ENCODE results near the gene PPM1H. TPM values are rescaled to one million over a fixed set of nuclear protein-coding genes. Genes with fewer than 3 reads are reported as not detected.
"Not testable (repeated sequence)": the region's sequence is repeated elsewhere in the genome, so short reads cannot be mapped to it uniquely, and the experiment has no call there.

The PPM1H gene
- total and polyA plus RNA-seq, 10 of the 15 experiments (the other 5 are each of a cell fraction or from before 2014, with no cell fraction given) = 0.11 to 0.83 (median 0.49) TPM

GRCh38 chr12:62668782-62669181 is 266.2 kb downstream of the PPM1H start (continued):
- TF ChIP-seq SMAD5 (IDR thresholded peaks at IDR 0.05; ENCODE audit: low read depth) (no peak), CTCF (IDR thresholded peaks at IDR 0.05 in 2 of 3, conservative IDR thresholded peaks at IDR 0.05 in 1 of 3; ENCODE audit: control insufficient read depth in 2 of 3, extremely low read depth in 1 of 3, insufficient read depth in 1 of 3, low read depth in 3 of 3, low read length in 3 of 3) (no peak)

GRCh38 chr12:62664951-62665350 is 270.0 kb downstream of the PPM1H start:
- H3K27ac ChIP-seq (ENCODE audit: control insufficient read depth, insufficient read depth); in situ Hi-C loops (cut with MboI); DNase-seq (ENCODE audit: low read depth, low spot score); H3K9ac ChIP-seq (ENCODE audit: control insufficient read depth, insufficient read depth, low read length); RAD21 ChIA-PET (ENCODE audit: unreplicated experiment); H2AFZ ChIP-seq (ENCODE audit: control insufficient read depth, low read depth, low read length); H3K27me3 ChIP-seq (replicated peaks in 1 of 2; ENCODE audit: control insufficient read depth in 2 of 2, insufficient read depth in 2 of 2, low read length in 1 of 2); ATAC-seq; H3K4me2 ChIP-seq (ENCODE audit: control insufficient read depth, insufficient read depth); H3K4me1 ChIP-seq (ENCODE audit: control insufficient read depth, insufficient read depth, low read length); H4K20me1 ChIP-seq (ENCODE audit: control insufficient read depth, insufficient read depth); intact Hi-C loops (cut with micrococcal nuclease; ENCODE audit: unreplicated experiment); H3K79me2 ChIP-seq (ENCODE audit: control insufficient read depth, insufficient read depth, low read length); BruUV-seq (replicated peaks); FAIRE-seq; H3K9me3 ChIP-seq (replicated peaks; ENCODE audit: control insufficient read depth, insufficient read depth, low read length); H3K4me3 ChIP-seq; POLR2A ChIA-PET; H3K36me3 ChIP-seq (ENCODE audit: control insufficient read depth in 2 of 2, insufficient read depth in 2 of 2, low read length in 1 of 2): not testable (repeated sequence)
- ChIA-PET SMC1A (ENCODE audit: uncharacterized antibody, unreplicated experiment) (interaction anchor here (0.6 to 1.2 kb wide), 5 partner anchors 10 to 83 kb away, joined by 3 to 7 read pairs (median 3); no protein-coding TSS in a partner anchor), CTCF (interaction anchor here (1.0 to 1.1 kb wide), 2 partner anchors 9 to 25 kb away, joined by 3 to 4 read pairs; no protein-coding TSS in a partner anchor)
- 63% methylated on average over 5 of the region's 5 CpGs for WGBS (ENCODE audit: insufficient coverage, insufficient replicate concordance, low lambda C conversion rate, missing lambda C conversion rate)

GRCh38 chr12:62660756-62661155 is 274.2 kb downstream of the PPM1H start:
- Histone ChIP-seq H3K27me3 (replicated peaks in 1 of 2; ENCODE audit: control insufficient read depth in 2 of 2, insufficient read depth in 2 of 2, low read length in 1 of 2) (no peaks in the 10 kb centered on the region), H3K9me3 (replicated peaks; ENCODE audit: control insufficient read depth, insufficient read depth, low read length) (no peaks in the 10 kb centered on the region), H3K36me3 (ENCODE audit: control insufficient read depth in 2 of 2, insufficient read depth in 2 of 2, low read length in 1 of 2) (no peaks in the 10 kb centered on the region), H3K79me2 (ENCODE audit: control insufficient read depth, insufficient read depth, low read length) (no peaks in the 10 kb centered on the region), H3K4me2 (ENCODE audit: control insufficient read depth, insufficient read depth) (no peak overlapping the region), H4K20me1 (ENCODE audit: control insufficient read depth, insufficient read depth) (no peaks in the 10 kb centered on the region), H3K4me3 (no peak overlapping the region), H2AFZ (ENCODE audit: control insufficient read depth, low read depth, low read length) (no peak overlapping the region), H3K9ac (ENCODE audit: control insufficient read depth, insufficient read depth, low read length) (no peak overlapping the region), H3K27ac (ENCODE audit: control insufficient read depth, insufficient read depth) (no peak overlapping the region), H3K4me1 (ENCODE audit: control insufficient read depth, insufficient read depth, low read length) (no peaks in the 10 kb centered on the region)
- in situ Hi-C loops (cut with MboI) = no loop called here
- no TSS peak for BruUV-seq (replicated peaks)
- no peak for DNase-seq (ENCODE audit: low read depth, low spot score)
- ChIA-PET SMC1A (ENCODE audit: uncharacterized antibody, unreplicated experiment) (no interaction called here), RAD21 (ENCODE audit: unreplicated experiment) (no interaction called here), POLR2A (no interaction called here), CTCF (no interaction called here)
- FAIRE-seq = no peak
- intact Hi-C loops (cut with micrococcal nuclease; ENCODE audit: unreplicated experiment) = no loop called here
- ATAC-seq = no peak
- WGBS (ENCODE audit: insufficient coverage, insufficient replicate concordance, low lambda C conversion rate, missing lambda C conversion rate) = 75% methylated on average over 2 of the region's 2 CpGs
- no peak for TF ChIP-seq BACH1 (IDR thresholded peaks at IDR 0.05; ENCODE audit: borderline replicate concordance)
- no peak for TF ChIP-seq SIX5 (IDR thresholded peaks at IDR 0.05; ENCODE audit: low read depth, low read length, severe bottlenecking)
- TF ChIP-seq ZBTB4 (CRISPR knock-in tag; IDR thresholded peaks at IDR 0.05) = no peak
- no peak for TF ChIP-seq CBFB (IDR thresholded peaks at IDR 0.05; ENCODE audit: low read depth)
- TF ChIP-seq CBX5 (IDR thresholded peaks at IDR 0.05; ENCODE audit: low read depth) = no peak
- TF ChIP-seq MXI1 (IDR thresholded peaks at IDR 0.05; ENCODE audit: low read depth, low read length) = no peak
- TF ChIP-seq ETV6 (conservative IDR thresholded peaks at IDR 0.05 in 1 of 2, IDR thresholded peaks at IDR 0.05 in 1 of 2; ENCODE audit: borderline replicate concordance in 1 of 2, low read depth in 1 of 2) = no peak

Data from GM12878 (cell line).